ENCODE data around the gene NOC2L. TPM values are rescaled to one million over a fixed set of nuclear protein-coding genes. Genes with fewer than 3 reads are reported as not detected.

Gene NOC2L
- total and polyA plus RNA-seq, 2 experiments from 2014 or later: 95.4 to 119 TPM

GRCh38 chr1:910881-911721 lies 48.0 kb downstream of the NOC2L start:
- no peaks in the 10 kb centered on the region for H3K27me3 ChIP-seq
- H3K4me1 ChIP-seq (ENCODE audit: low read depth): peaks cover 7% of the 10 kb centered on the region
- H3K27ac ChIP-seq: no peak overlapping the region
- no peaks in the 10 kb centered on the region for H3K36me3 ChIP-seq
- no peaks in the 10 kb centered on the region for H3K9me3 ChIP-seq (ENCODE audit: low read depth)
- no peak for DNase-seq (ENCODE audit: low read depth in 1 of 2, low spot score in 1 of 2)
- no peak overlapping the region for H3K4me3 ChIP-seq
- no peak for TF ChIP-seq CTCF (IDR thresholded peaks at IDR 0.05; ENCODE audit: low read depth, low read length)

- Histone ChIP-seq H3K4me1 (ENCODE audit: low read depth) (peaks cover 9% of the 10 kb centered on the region), H3K27me3 (no peaks in the 10 kb centered on the region), H3K9me3 (ENCODE audit: low read depth) (no peaks in the 10 kb centered on the region), H3K4me3 (no peak overlapping the region), H3K27ac (no peak overlapping the region), H3K36me3 (no peaks in the 10 kb centered on the region)
- TF ChIP-seq CTCF (IDR thresholded peaks at IDR 0.05; ENCODE audit: low read depth, low read length): no peak
- DNase-seq (ENCODE audit: low read depth in 1 of 2, low spot score in 1 of 2): no peak
These were observed 48.7 kb downstream of the NOC2L start for GRCh38 chr1:910311-910880.

- no peak overlapping the region for H3K27ac ChIP-seq
- no peaks in the 10 kb centered on the region for H3K9me3 ChIP-seq (ENCODE audit: low read depth)
- no peaks in the 10 kb centered on the region for H3K27me3 ChIP-seq
- no peak overlapping the region for H3K4me3 ChIP-seq
- no peaks in the 10 kb centered on the region for H3K36me3 ChIP-seq
- no peak for TF ChIP-seq CTCF (IDR thresholded peaks at IDR 0.05; ENCODE audit: low read depth, low read length)
- H3K4me1 ChIP-seq (ENCODE audit: low read depth): peaks cover 12% of the 10 kb centered on the region
- no peak for DNase-seq (ENCODE audit: low read depth in 1 of 2, low spot score in 1 of 2)
These were observed 49.2 kb downstream of the NOC2L start for GRCh38 chr1:909861-910310.

- H3K36me3 ChIP-seq: no peaks in the 10 kb centered on the region
- H3K27me3 ChIP-seq: peaks cover 3% of the 10 kb centered on the region
- H3K9me3 ChIP-seq (ENCODE audit: low read depth): no peaks in the 10 kb centered on the region
- peaks cover 12% of the 10 kb centered on the region for H3K4me1 ChIP-seq (ENCODE audit: low read depth)
- H3K4me3 ChIP-seq: no peak overlapping the region
- DNase-seq (ENCODE audit: low read depth in 1 of 2, low spot score in 1 of 2): no peak
- no peak overlapping the region for H3K27ac ChIP-seq
- TF ChIP-seq CTCF (IDR thresholded peaks at IDR 0.05; ENCODE audit: low read depth, low read length): no peak
These were observed 50.4 kb downstream of the NOC2L start for GRCh38 chr1:908661-909060.

DNA sequence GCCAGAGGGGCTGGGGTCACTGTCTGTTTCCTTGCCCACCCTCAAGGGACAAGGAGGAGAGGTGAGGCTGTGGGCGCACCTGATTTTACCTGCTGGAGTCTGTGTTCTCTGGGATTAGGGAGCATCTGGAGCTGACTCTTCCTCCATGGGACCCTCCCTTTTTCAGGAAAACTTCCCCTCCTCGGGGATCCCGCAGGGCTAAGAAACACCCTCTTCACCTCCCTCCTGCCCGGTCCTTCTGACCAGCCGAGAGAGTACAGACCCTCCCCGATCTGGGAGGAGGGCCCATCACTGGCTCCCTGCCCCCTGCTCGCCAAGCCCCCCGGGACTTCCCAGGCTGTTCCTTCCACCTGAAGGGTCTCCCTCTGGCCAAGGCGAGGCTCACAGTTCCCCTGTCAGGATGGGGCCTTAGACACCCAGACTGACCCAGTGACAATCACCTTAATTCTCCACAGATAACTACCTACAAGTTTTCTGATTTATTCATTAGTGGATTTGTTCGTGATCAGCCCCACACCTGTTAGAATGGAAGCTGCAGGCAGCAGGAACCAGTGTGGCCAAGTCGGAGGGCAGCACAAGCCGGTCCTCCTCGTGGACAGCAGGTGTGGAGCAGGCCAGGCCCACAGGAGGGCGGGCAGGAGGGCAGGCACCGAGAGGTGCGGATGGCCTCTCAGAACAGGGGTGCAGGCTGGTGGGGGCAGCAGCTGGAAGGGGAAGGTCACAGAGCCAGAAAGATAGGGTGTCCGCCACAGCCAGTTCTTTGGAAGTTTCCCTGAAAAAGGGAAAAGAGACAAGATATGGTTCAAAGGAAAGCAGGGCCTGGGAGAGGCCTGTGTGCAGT lies 51.2 kb downstream of the NOC2L start:
- H3K9me3 ChIP-seq (ENCODE audit: low read depth): no peaks in the 10 kb centered on the region
- peaks cover 12% of the 10 kb centered on the region for H3K4me1 ChIP-seq (ENCODE audit: low read depth)
- H3K4me3 ChIP-seq: no peak overlapping the region
- no peak for DNase-seq (ENCODE audit: low read depth in 1 of 2, low spot score in 1 of 2)
- H3K27ac ChIP-seq: no peak overlapping the region
- no peaks in the 10 kb centered on the region for H3K36me3 ChIP-seq
- no peak for TF ChIP-seq CTCF (IDR thresholded peaks at IDR 0.05; ENCODE audit: low read depth, low read length)
- H3K27me3 ChIP-seq: peaks cover 5% of the 10 kb centered on the region
